ENCODE data around the gene SAMD13.

Gene SAMD13

GRCh38 chr1:84373436-84374141, 72.1 kb downstream of the SAMD13 start:
- DNase-seq (ENCODE audit: low read depth in 2 of 2): no peak

- DNase-seq (ENCODE audit: low read depth in 2 of 2): no peak
Measured at GRCh38 chr1:84374991-84375696, 73.6 kb downstream of the SAMD13 start.

GRCh38 chr1:84376000-84376910, 74.7 kb downstream of the SAMD13 start:
- no peak for DNase-seq (ENCODE audit: low read depth in 2 of 2)

- no peak for DNase-seq (ENCODE audit: low read depth in 2 of 2)
Measured at GRCh38 chr1:84377480-84378095, 76.1 kb downstream of the SAMD13 start.

- no peak for DNase-seq (ENCODE audit: low read depth in 2 of 2)
Measured at GRCh38 chr1:84379138-84379916, 77.8 kb downstream of the SAMD13 start.

- DNase-seq (ENCODE audit: low read depth in 2 of 2): no peak
Measured at GRCh38 chr1:84379917-84380180, 78.3 kb downstream of the SAMD13 start.

GRCh38 chr1:84382127-84382526, 80.6 kb downstream of the SAMD13 start:
- no peak for DNase-seq (ENCODE audit: low read depth in 2 of 2)

GRCh38 chr1:84385347-84385746, 83.8 kb downstream of the SAMD13 start:
- no peak for DNase-seq (ENCODE audit: low read depth in 2 of 2)

- no peak for DNase-seq (ENCODE audit: low read depth in 2 of 2)
Measured at GRCh38 chr1:84386716-84387479, 85.4 kb downstream of the SAMD13 start.

- no peak for DNase-seq (ENCODE audit: low read depth in 2 of 2)
Measured at GRCh38 chr1:84387480-84388163, 86.1 kb downstream of the SAMD13 start.

- no peak for DNase-seq (ENCODE audit: low read depth in 2 of 2)
Measured at GRCh38 chr1:84390226-84390625, 88.7 kb downstream of the SAMD13 start.

- DNase-seq (ENCODE audit: low read depth in 2 of 2): no peak
Measured at GRCh38 chr1:84398175-84399155, 97.0 kb downstream of the SAMD13 start, which contains the start of gene DNASE2B. Gene DNASE2B (plus strand): TSS chr1:84398484. CDS start chr1:84398565, 81 bp downstream.
